H1 (cell line): ENCODE results near the gene RNU6-1. TPM values are rescaled to one million over a fixed set of nuclear protein-coding genes. Genes with fewer than 3 reads are reported as not detected.
A peak's percentile ranks its signal among the peaks of the same experiment; 100 is the strongest.

Experiments
- CTCF ChIA-PET: fragments of 300-600 bp; sonication (Branson Sonifier 250); formaldehyde crosslinking; loops from one replicate; lab custom pipeline; 2021; ENCODE audit not compliant: partially characterized antibody; lab: Charles Lee
- POLR2A ChIA-PET: fragments of 300-600 bp; sonication (Branson Sonifier 250); formaldehyde crosslinking; loops from one replicate; lab custom pipeline; 2021; ENCODE audit warnings: inconsistent platforms; ENCODE audit not compliant: partially characterized antibody; lab: Charles Lee
- DNase-seq, 2 experiments: peaks; one replicate each; pipeline versions ENCODE4 v3.0.0 to v3.0.0-alpha.2; 2010 to 2022; ENCODE audit warnings: low spot score in 2 of 2, low read depth in 1 of 2, mixed read lengths in 1 of 2
- FAIRE-seq: peaks from 2 replicates; lab custom pipeline; 2011; peaks lifted over from hg19 to GRCh38; lab: Jason Lieb, UNC
- H2AFZ ChIP-seq: 2 replicates; pipeline ENCODE4 v1.8.1; 2012; ENCODE audit warnings: low read length, inconsistent platforms
- H2AK5ac ChIP-seq: 2 replicates; pipeline ENCODE4 v1.6.1; 2013; ENCODE audit warnings: low read depth, low read length
- H2BK120ac ChIP-seq: replicated peaks from 2 replicates; pipeline ENCODE3; 2013; ENCODE audit warnings: low read depth, low read length, inconsistent platforms
- H2BK12ac ChIP-seq: 2 replicates; pipeline ENCODE4 v1.6.1; 2013; ENCODE audit warnings: low read depth, low read length
- H2BK15ac ChIP-seq: 2 replicates; pipeline ENCODE4 v1.6.1; 2013; ENCODE audit warnings: low read length
- H2BK20ac ChIP-seq: 2 replicates; pipeline ENCODE4 v1.6.1; 2013; ENCODE audit warnings: low read length
- H2BK5ac ChIP-seq: 2 replicates; pipeline ENCODE4 v1.6.1; 2013; ENCODE audit warnings: low read depth, low read length
- H3K14ac ChIP-seq: 2 replicates; pipeline ENCODE4 v1.6.1; 2013; ENCODE audit warnings: inconsistent platforms; ENCODE audit not compliant: insufficient read length
- H3K18ac ChIP-seq: 2 replicates; pipeline ENCODE4 v1.6.1; 2013; ENCODE audit warnings: low read length; ENCODE audit errors: extremely low read depth
- H3K23ac ChIP-seq: 2 replicates; pipeline ENCODE4 v1.6.1; 2013; ENCODE audit warnings: inconsistent platforms; ENCODE audit not compliant: insufficient read length
- H3K23me2 ChIP-seq: 2 replicates; pipeline ENCODE4 v1.6.1; 2013; ENCODE audit warnings: low read depth, low read length
- H3K27ac ChIP-seq: 2 replicates; pipeline ENCODE4 v1.6.1; 2011; ENCODE audit warnings: low read depth, low read length, inconsistent platforms
- H3K27me3 ChIP-seq, 4 experiments: replicated peaks in 1 of 4; 1 replicate in 1 of 4; 2 replicates in 3 of 4; pipeline versions ENCODE4 v1.6.1 to v1.8.1; 2011 to 2013; ENCODE audit warnings: low read length in 3 of 4, mild to moderate bottlenecking in 3 of 4, inconsistent platforms in 2 of 4, mixed read lengths in 2 of 4, moderate library complexity in 1 of 4; ENCODE audit not compliant: control insufficient read depth in 3 of 4, insufficient read depth in 3 of 4; ENCODE audit errors: extremely low read depth in 1 of 4
- H3K36me3 ChIP-seq, 4 experiments: 2 replicates each; pipeline versions ENCODE4 v1.6.1 to v1.8.1; 2011 to 2013; ENCODE audit warnings: mild to moderate bottlenecking in 4 of 4, low read length in 3 of 4, moderate library complexity in 2 of 4, control low read depth in 1 of 4, inconsistent platforms in 1 of 4; ENCODE audit not compliant: insufficient read depth in 4 of 4, control insufficient read depth in 2 of 4
- H3K4ac ChIP-seq: replicated peaks from 2 replicates; pipeline ENCODE3; 2013; ENCODE audit warnings: low read length, low read depth, mixed read lengths, inconsistent platforms; ENCODE audit not compliant: insufficient read length
- H3K4me1 ChIP-seq, 4 experiments: replicated peaks in 1 of 4; 1 replicate in 1 of 4; 2 replicates in 3 of 4; pipeline versions ENCODE4 v1.6.1 to v1.8.1; 2011 to 2013; ENCODE audit warnings: low read length in 3 of 4, inconsistent platforms in 2 of 4, mixed read lengths in 1 of 4; ENCODE audit not compliant: insufficient read depth in 4 of 4, control insufficient read depth in 3 of 4
- H3K4me2 ChIP-seq, 2 experiments: 2 replicates each; pipeline versions ENCODE4 v1.6.1 to v1.8.1; 2011 to 2013; ENCODE audit warnings: low read depth in 2 of 2, low read length in 2 of 2, control low read depth in 1 of 2, inconsistent platforms in 1 of 2, mild to moderate bottlenecking in 1 of 2; ENCODE audit not compliant: insufficient read depth in 1 of 2
- H3K4me3 ChIP-seq, 4 experiments: fragments of 200-600, 300-600 bp in 1 of 4; sonication (generic), shearing (Covaris generic), sonication (Bioruptor Twin) in 1 of 4; 2 replicates each; pipeline versions ENCODE4 v1.5.1 to v1.8.1; 2011 to 2016; ENCODE audit warnings: low read length in 4 of 4, low read depth in 3 of 4, control low read depth in 2 of 4, inconsistent platforms in 2 of 4, mild to moderate bottlenecking in 2 of 4, mixed read lengths in 1 of 4, moderate library complexity in 1 of 4; ENCODE audit not compliant: insufficient read depth in 2 of 4; ENCODE audit errors: extremely low read depth in 1 of 4
- H3K56ac ChIP-seq: replicated peaks from 2 replicates; pipeline ENCODE3; 2013; ENCODE audit warnings: low read depth, mild to moderate bottlenecking, mixed read lengths, low read length, inconsistent platforms; ENCODE audit not compliant: insufficient read length
- H3K79me1 ChIP-seq: 2 replicates; pipeline ENCODE4 v1.6.1; 2013; ENCODE audit warnings: low read depth, low read length, control low read depth
- H3K79me2 ChIP-seq, 2 experiments: 2 replicates each; pipeline versions ENCODE4 v1.6.1 to v1.8.1; 2012 to 2013; ENCODE audit warnings: low read length in 2 of 2, mild to moderate bottlenecking in 2 of 2, inconsistent platforms in 1 of 2; ENCODE audit not compliant: insufficient read depth in 2 of 2, control insufficient read depth in 1 of 2
- H3K9ac ChIP-seq, 4 experiments: replicated peaks in 1 of 4; 1 replicate in 1 of 4; 2 replicates in 3 of 4; pipeline versions ENCODE4 v1.6.1 to v1.8.1; 2011 to 2013; ENCODE audit warnings: low read depth in 3 of 4, low read length in 3 of 4, control low read depth in 2 of 4, mild to moderate bottlenecking in 2 of 4, moderate library complexity in 2 of 4, inconsistent platforms in 1 of 4; ENCODE audit errors: extremely low read depth in 1 of 4
- H3K9me3 ChIP-seq, 2 experiments: 2 replicates each; pipeline versions ENCODE4 v1.6.1 to v1.8.1; 2012 to 2013; ENCODE audit warnings: mild to moderate bottlenecking in 2 of 2, moderate library complexity in 2 of 2, control low read depth in 1 of 2, inconsistent platforms in 1 of 2, low read depth in 1 of 2, low read length in 1 of 2, mixed read lengths in 1 of 2; ENCODE audit not compliant: insufficient read depth in 2 of 2
- H4K20me1 ChIP-seq, 2 experiments: replicated peaks in 1 of 2; 2 replicates each; pipeline versions ENCODE3 to v1.8.1; 2011 to 2013; ENCODE audit warnings: inconsistent platforms in 2 of 2, low read length in 2 of 2, mild to moderate bottlenecking in 1 of 2; ENCODE audit not compliant: insufficient read depth in 2 of 2, control insufficient read depth in 1 of 2
- H4K5ac ChIP-seq: 2 replicates; pipeline ENCODE4 v1.6.1; 2013; ENCODE audit warnings: low read length, low read depth, mixed read lengths, inconsistent platforms; ENCODE audit not compliant: insufficient read length
- H4K8ac ChIP-seq: 2 replicates; pipeline ENCODE4 v1.8.0; 2013; ENCODE audit warnings: mild to moderate bottlenecking, moderate library complexity, low read length, inconsistent platforms; ENCODE audit not compliant: insufficient read depth; ENCODE audit errors: extremely low read depth
- H4K91ac ChIP-seq: replicated peaks from 2 replicates; pipeline ENCODE3; 2013; ENCODE audit warnings: low read length, mixed read lengths, inconsistent platforms; ENCODE audit not compliant: insufficient read length
- CEBPB ChIP-seq: IDR thresholded peaks from 2 replicates; pipeline ENCODE4 v1.6.1; 2012; ENCODE audit warnings: low read depth, low read length
- CREB1 ChIP-seq: IDR thresholded peaks from 2 replicates; pipeline ENCODE4 v1.6.1; 2012; ENCODE audit warnings: inconsistent platforms
- KDM1A ChIP-seq: fragments of 200-600, 300-600 bp; sonication (generic); IDR thresholded peaks from 2 replicates; pipeline ENCODE4 v1.7.1; 2016; ENCODE audit warnings: mild to moderate bottlenecking, low read length, borderline replicate concordance
- RAD21 ChIP-seq, 2 experiments: IDR thresholded peaks in 1 of 2; conservative IDR thresholded peaks in 1 of 2; 2 replicates each; pipeline ENCODE4 v1.6.1; 2011; ENCODE audit warnings: low read depth in 2 of 2, low read length in 2 of 2, improper control_type of control experiment in 1 of 2, inconsistent platforms in 1 of 2, mild to moderate bottlenecking in 1 of 2, moderate library complexity in 1 of 2
- RFX5 ChIP-seq: IDR thresholded peaks from 2 replicates; pipeline ENCODE4 v1.6.1; 2011; ENCODE audit warnings: low read depth, low read length, improper control_type of control experiment, borderline replicate concordance
- RNF2 ChIP-seq: fragments of 200-900, 300-1000 bp; sonication (generic); IDR thresholded peaks from 2 replicates; pipeline ENCODE4 v1.7.1; 2016; ENCODE audit warnings: borderline replicate concordance, low read depth, mild to moderate bottlenecking, antibody characterized with exemption, low read length; ENCODE audit not compliant: poor library complexity, severe bottlenecking; ENCODE audit errors: missing control alignments
- SIRT6 ChIP-seq: IDR thresholded peaks from one replicate; pipeline ENCODE4 v1.7.1; 2012; ENCODE audit warnings: low read length, inconsistent platforms
- SUZ12 ChIP-seq: fragments of 200-600 bp; sonication (generic); IDR thresholded peaks from 2 replicates; pipeline ENCODE4 v1.6.1; 2012; ENCODE audit warnings: mild to moderate bottlenecking, inconsistent platforms, low read length, moderate library complexity, mixed read lengths
- TAF1 ChIP-seq: IDR thresholded peaks from 2 replicates; pipeline ENCODE4 v1.6.1; 2011; ENCODE audit warnings: mild to moderate bottlenecking, low read depth, low read length
- WGBS, 2 experiments: shearing (Covaris generic) in 1 of 2; methylation state at CpG; one replicate each; pipeline versions ENCODE4 v1.1.6 to v1.1.7; 2013 to 2015; ENCODE audit warnings: low lambda C conversion rate in 2 of 2, mixed read lengths in 2 of 2, inconsistent platforms in 1 of 2, low coverage in 1 of 2, missing lambda C conversion rate in 1 of 2; ENCODE audit not compliant: insufficient replicate concordance in 2 of 2, insufficient coverage in 1 of 2, insufficient read length in 1 of 2; ENCODE audit errors: extremely low coverage in 1 of 2, missing lambda C conversion rate in 1 of 2; 5-methylcytosine and 5-hydroxymethylcytosine counted together
- polyA plus RNA-seq, 7 experiments: library from polyadenylated mRNA; depleted of rRNA in 3 of 7; stranded (reverse) in 5 of 7; unstranded in 2 of 7; fragments of >200 nt in 5 of 7; fragments of 200-250 nt in 2 of 7; gene quantifications; 1 replicate in 5 of 7; 2 replicates in 1 of 7; 4 replicates in 1 of 7; pipeline versions ENCODE4 v1.2.1 to v1.2.3, GENCODE V29; 2011 to 2013; ENCODE audit warnings: missing spikeins in 2 of 7, mixed read lengths in 2 of 7
- total RNA-seq: library from RNA; stranded (reverse); fragmentation: NEBNext Ultra II Directional; extraction: Animal tissue kit (Norgen Biotek cat#: 25700); gene quantifications from 2 replicates; pipeline ENCODE4 v1.2.1, GENCODE V29; 2021
- TF ChIP-seq, protein P1 (sequence below), 3 experiments: IDR thresholded peaks; 1 replicate in 2 of 3; 2 replicates in 1 of 3; pipeline versions ENCODE4 v1.5.1 to v1.6.1; 2011; ENCODE audit warnings: low read length in 3 of 3, mild to moderate bottlenecking in 3 of 3, inconsistent platforms in 2 of 3, low read depth in 1 of 3, moderate library complexity in 1 of 3; ENCODE audit not compliant: insufficient read depth in 1 of 3; ENCODE audit errors: control extremely low read depth in 1 of 3

Gene RNU6-1
- total and polyA plus RNA-seq, 2 of the 8 experiments (the other 6 are each of a cell fraction or from before 2014, with no cell fraction given): not detected

DNA sequence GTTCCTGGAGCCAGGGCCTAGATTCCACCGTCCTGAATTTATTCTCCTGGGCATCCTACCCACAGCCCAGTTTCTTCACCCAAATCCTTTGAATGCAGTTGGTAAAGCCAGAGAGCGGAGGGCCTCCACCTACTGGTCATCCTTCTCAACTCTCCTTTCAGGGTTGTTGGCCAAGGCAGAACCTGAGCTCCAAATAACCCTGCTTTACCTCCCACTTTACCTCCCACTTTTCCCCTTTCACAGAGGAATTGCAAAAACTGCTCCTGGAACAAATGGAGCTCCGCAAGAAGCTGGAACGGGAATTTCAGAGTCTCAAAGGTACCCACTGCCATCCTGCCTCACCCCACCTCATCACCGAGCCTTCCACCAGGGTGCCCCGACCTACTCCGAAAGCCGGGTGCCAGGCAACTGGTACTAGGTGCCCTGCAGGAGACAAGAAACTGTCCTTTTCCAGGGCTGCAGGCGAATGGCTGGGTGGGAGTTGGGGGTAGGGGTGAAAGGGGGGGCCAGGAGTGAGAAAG, 7.8 kb downstream of the RNU6-1 start:
- no peak overlapping the region for H2AK5ac ChIP-seq
- H3K23me2 ChIP-seq: peaks cover 18% of the 10 kb centered on the region; the same call in 1 of the 2 replicates
- POLR2A ChIA-PET: interaction anchor here (1.3 to 4.1 kb wide), 2 partner anchors 10 to 94 kb away, joined by 4 to 24 read pairs; no protein-coding TSS in a partner anchor
- H3K4me3 ChIP-seq: peak overlapping the region in 1 of 4 experiments; percentile 63; a peak in 2 of 8 replicates
- no peak overlapping the region for H2BK12ac ChIP-seq
- peak in 1 of 2 experiments; percentile 57 for DNase-seq
- CTCF ChIA-PET: interaction anchor here (0.7 to 2.3 kb wide), 18 partner anchors 8 to 419 kb away, joined by 3 to 14 read pairs (median 4); no protein-coding TSS in a partner anchor
- no peak overlapping the region for H2BK20ac ChIP-seq
- H3K27me3 ChIP-seq: peaks cover 85 to 100% (median 99%) of the 10 kb centered on the region in 4 experiments
- H4K8ac ChIP-seq: no peak overlapping the region
- WGBS, 2 experiments: 14% methylated on average over 9 of the region's 9 CpGs; no CpG with 5 or more reads in 1 of the 2 experiments
- no peak overlapping the region for H2BK15ac ChIP-seq
- no peak overlapping the region for H3K4ac ChIP-seq
- H3K14ac ChIP-seq: no peak overlapping the region
- no peaks in the 10 kb centered on the region for H3K9me3 ChIP-seq
- FAIRE-seq: peak; percentile 58
- H3K23ac ChIP-seq: no peak overlapping the region
- H2AFZ ChIP-seq: no peak overlapping the region
- peaks cover 2 to 10% of the 10 kb centered on the region in 2 experiments for H4K20me1 ChIP-seq
- H2BK120ac ChIP-seq: no peak overlapping the region
- H3K36me3 ChIP-seq: peaks cover 0 to 16% (median 0%) of the 10 kb centered on the region in 4 experiments; a peak in 1 of 8 replicates
- H3K4me1 ChIP-seq: peaks cover 19 to 36% (median 27%) of the 10 kb centered on the region in 4 experiments
- no peak overlapping the region for H4K91ac ChIP-seq
- no peak overlapping the region for H3K18ac ChIP-seq
- no peak overlapping the region for H3K56ac ChIP-seq
- H3K79me1 ChIP-seq: no peaks in the 10 kb centered on the region
- no peaks in the 10 kb centered on the region for H3K79me2 ChIP-seq
- H3K27ac ChIP-seq: no peak overlapping the region
- peak overlapping the region; percentile 46 to 85; a peak in 3 of 4 replicates for H3K4me2 ChIP-seq
- no peak overlapping the region for H3K9ac ChIP-seq
- no peak overlapping the region for H4K5ac ChIP-seq
- H2BK5ac ChIP-seq: no peak overlapping the region
- TF ChIP-seq CREB1 (no peak), RNF2 (peak; percentile 14), SUZ12 (no peak; the same call in 1 of the 2 replicates), CEBPB (no peak), RAD21 (IDR thresholded peaks at IDR 0.05 in 1 of 2, conservative IDR thresholded peaks at IDR 0.05 in 1 of 2; ENCODE audit: low read depth in 2 of 2, low read length in 2 of 2) (peak; percentile 63 to 72), TAF1 (no peak), RFX5 (no peak), SIRT6 (no peak), KDM1A (no peak)
- TF ChIP-seq, protein P1, sequence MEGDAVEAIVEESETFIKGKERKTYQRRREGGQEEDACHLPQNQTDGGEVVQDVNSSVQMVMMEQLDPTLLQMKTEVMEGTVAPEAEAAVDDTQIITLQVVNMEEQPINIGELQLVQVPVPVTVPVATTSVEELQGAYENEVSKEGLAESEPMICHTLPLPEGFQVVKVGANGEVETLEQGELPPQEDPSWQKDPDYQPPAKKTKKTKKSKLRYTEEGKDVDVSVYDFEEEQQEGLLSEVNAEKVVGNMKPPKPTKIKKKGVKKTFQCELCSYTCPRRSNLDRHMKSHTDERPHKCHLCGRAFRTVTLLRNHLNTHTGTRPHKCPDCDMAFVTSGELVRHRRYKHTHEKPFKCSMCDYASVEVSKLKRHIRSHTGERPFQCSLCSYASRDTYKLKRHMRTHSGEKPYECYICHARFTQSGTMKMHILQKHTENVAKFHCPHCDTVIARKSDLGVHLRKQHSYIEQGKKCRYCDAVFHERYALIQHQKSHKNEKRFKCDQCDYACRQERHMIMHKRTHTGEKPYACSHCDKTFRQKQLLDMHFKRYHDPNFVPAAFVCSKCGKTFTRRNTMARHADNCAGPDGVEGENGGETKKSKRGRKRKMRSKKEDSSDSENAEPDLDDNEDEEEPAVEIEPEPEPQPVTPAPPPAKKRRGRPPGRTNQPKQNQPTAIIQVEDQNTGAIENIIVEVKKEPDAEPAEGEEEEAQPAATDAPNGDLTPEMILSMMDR (IDR thresholded peaks at IDR 0.05; ENCODE audit: control extremely low read depth in 1 of 3, insufficient read depth in 1 of 3, low read depth in 1 of 3, low read length in 3 of 3): peak in 2 of 3 experiments; percentile 56 to 70; a peak in 2 of 4 replicates
